ENCODE data around the gene UFL1.

DNA sequence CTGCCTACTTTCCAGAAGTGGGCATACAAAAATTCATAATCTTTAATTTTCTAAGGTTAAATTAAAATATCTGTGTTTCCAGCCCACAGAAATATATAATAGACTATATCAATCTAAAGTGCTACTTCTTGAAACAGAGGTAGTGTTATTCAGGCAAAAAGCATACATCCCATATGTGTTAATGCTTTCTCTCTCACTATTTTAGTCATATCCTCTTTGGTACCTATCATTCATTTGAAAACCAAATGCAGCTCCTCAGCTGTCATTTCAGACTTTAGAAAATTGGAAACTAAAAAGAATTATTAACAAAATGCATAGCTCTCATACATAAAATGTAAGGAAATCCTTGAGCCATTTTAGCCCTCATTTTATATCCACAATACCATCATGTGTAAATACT is 42.2 kb downstream of the UFL1 start:
- TF ChIP-seq, protein P1, sequence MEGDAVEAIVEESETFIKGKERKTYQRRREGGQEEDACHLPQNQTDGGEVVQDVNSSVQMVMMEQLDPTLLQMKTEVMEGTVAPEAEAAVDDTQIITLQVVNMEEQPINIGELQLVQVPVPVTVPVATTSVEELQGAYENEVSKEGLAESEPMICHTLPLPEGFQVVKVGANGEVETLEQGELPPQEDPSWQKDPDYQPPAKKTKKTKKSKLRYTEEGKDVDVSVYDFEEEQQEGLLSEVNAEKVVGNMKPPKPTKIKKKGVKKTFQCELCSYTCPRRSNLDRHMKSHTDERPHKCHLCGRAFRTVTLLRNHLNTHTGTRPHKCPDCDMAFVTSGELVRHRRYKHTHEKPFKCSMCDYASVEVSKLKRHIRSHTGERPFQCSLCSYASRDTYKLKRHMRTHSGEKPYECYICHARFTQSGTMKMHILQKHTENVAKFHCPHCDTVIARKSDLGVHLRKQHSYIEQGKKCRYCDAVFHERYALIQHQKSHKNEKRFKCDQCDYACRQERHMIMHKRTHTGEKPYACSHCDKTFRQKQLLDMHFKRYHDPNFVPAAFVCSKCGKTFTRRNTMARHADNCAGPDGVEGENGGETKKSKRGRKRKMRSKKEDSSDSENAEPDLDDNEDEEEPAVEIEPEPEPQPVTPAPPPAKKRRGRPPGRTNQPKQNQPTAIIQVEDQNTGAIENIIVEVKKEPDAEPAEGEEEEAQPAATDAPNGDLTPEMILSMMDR (IDR thresholded peaks at IDR 0.05; ENCODE audit: insufficient read depth, low read length), result no peak
- TF ChIP-seq POLR2AphosphoS5 (IDR thresholded peaks at IDR 0.05; ENCODE audit: low read depth), result no peak
